GM18870 (cell line): ENCODE measurements around the gene CCDC197.

Experiments used
- ATAC-seq: cut with Tn5 transposase; IDR thresholded peaks from one replicate; pipeline ENCODE4 v1.9.1; 2021; ENCODE audit warnings: moderate library complexity; ENCODE audit not compliant: unreplicated experiment

Gene CCDC197

GRCh38 chr14:94054936-94055335 lies 57.8 kb downstream of the CCDC197 start:
- no peak for ATAC-seq

- ATAC-seq: peak; percentile 73
These were observed 59.6 kb downstream of the CCDC197 start for GRCh38 chr14:94056579-94057308.

- ATAC-seq: no peak
These were observed 61.1 kb downstream of the CCDC197 start for GRCh38 chr14:94058128-94058673.
